ENCODE data around the gene CSDE1. TPM values are rescaled to one million over a fixed set of nuclear protein-coding genes. Genes with fewer than 3 reads are reported as not detected.
"Not testable (repeated sequence)": the region's sequence is repeated elsewhere in the genome, so short reads cannot be mapped to it uniquely, and the experiment has no call there.

CSDE1 gene
- total RNA-seq (2014; rRNA removed; shearing (Covaris generic)) = 771 and 913 TPM in 2 replicates

DNA sequence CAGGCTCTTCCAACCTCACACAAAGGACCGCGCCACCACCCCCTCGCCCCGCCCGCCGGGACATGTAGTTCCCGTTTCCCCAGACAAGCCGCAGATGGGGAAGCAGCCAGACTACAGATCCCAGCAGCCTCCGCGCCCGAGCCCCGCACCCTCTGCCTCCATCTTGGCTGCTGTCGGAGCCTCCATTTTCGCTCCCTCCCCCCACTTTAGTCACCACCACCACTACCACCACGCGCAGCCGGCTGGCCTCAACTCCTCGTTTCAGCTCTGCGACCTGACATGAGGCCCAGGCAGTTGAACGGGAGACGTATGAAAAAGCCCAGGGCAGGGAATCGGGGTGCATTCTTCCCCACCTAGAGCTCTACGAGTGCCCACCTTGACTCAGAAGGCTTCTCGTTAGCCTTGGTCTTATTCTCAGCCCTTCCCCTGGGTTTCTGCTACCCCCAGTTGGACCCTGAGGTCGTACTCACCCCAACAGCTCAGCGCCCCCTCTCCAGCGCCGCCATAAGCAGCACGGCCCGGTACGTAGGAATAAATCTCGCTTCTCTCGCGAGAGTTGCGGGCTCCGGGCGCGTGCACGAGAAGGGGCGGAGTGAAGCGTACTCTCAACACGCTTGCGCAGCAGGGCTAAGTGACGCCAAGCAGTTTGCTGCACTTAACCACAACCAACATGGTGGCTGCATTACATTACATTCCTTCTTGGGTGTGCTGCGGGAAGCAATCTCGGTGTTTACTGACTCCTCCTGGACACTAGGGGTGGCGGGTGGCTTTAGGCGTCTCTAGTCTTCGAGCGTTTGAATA, at the start of gene CSDE1:
Gene CSDE1, minus strand, starts transcription at position 530 of the 801 bp plus-strand sequence. CDS start 18,094 bp downstream, outside the sequence.
- peaks cover 22% of the 10 kb centered on the region for H3K4me1 ChIP-seq (replicated peaks)
- peak within 1 kb of the TSS; percentile 95 for H3K4me3 ChIP-seq
- DNase-seq (ENCODE audit: low read depth in 1 of 2, low spot score in 2 of 2) = peak; percentile 95 to 98
- H3K9me3 ChIP-seq (replicated peaks) = no peaks in the 10 kb centered on the region
- H3K27ac ChIP-seq = peak within 1 kb of the TSS; percentile 99
- H3K36me3 ChIP-seq = peaks cover 33% of the 10 kb centered on the region
- no peaks in the 10 kb centered on the region; the same call in 1 of the 2 replicates for H3K27me3 ChIP-seq (replicated peaks)

DNA sequence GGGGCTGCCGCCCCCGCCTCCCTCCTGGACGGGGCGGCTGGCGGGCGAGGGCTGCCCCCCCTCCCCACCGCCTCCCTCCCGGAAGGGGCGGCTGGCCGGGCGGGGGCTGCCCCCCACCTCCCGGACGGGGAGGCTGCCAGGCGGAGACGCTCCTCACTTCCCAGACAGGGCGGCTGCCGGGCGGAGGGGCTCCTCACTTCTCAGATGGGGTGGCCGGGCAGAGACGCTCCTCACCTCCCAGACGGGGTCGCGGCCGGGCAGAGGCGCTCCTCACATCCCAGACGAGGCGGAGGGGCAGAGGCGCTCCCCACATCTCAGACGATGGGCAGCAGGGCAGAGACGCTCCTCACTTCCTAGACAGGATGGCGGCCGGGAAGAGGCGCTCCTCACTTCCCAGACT, 46.7 kb upstream of the CSDE1 start:
- H3K4me3 ChIP-seq; H3K27ac ChIP-seq; H3K4me1 ChIP-seq (replicated peaks); H3K36me3 ChIP-seq; DNase-seq (ENCODE audit: low read depth in 1 of 2, low spot score in 2 of 2); H3K9me3 ChIP-seq (replicated peaks); H3K27me3 ChIP-seq (replicated peaks): not testable (repeated sequence)

GRCh38 chr1:114803001-114803400, 45.2 kb upstream of the CSDE1 start:
- Histone ChIP-seq H3K27ac (no peak overlapping the region), H3K4me1 (replicated peaks) (no peaks in the 10 kb centered on the region), H3K36me3 (no peaks in the 10 kb centered on the region), H3K9me3 (replicated peaks) (no peaks in the 10 kb centered on the region), H3K4me3 (no peak overlapping the region), H3K27me3 (replicated peaks) (no peaks in the 10 kb centered on the region)
- no peak for DNase-seq (ENCODE audit: low read depth in 1 of 2, low spot score in 2 of 2)

- peaks cover 10% of the 10 kb centered on the region; the same call in 1 of the 2 replicates for H3K27me3 ChIP-seq (replicated peaks)
- H3K9me3 ChIP-seq (replicated peaks) = no peaks in the 10 kb centered on the region
- no peaks in the 10 kb centered on the region for H3K36me3 ChIP-seq
- no peak overlapping the region for H3K27ac ChIP-seq
- no peaks in the 10 kb centered on the region for H3K4me1 ChIP-seq (replicated peaks)
- H3K4me3 ChIP-seq = no peak overlapping the region
- no peak for DNase-seq (ENCODE audit: low read depth in 1 of 2, low spot score in 2 of 2)
Observed at GRCh38 chr1:114794038-114794437, 36.3 kb upstream of the CSDE1 start.

- H3K27ac ChIP-seq; DNase-seq (ENCODE audit: low read depth in 1 of 2, low spot score in 2 of 2); H3K36me3 ChIP-seq; H3K4me1 ChIP-seq (replicated peaks); H3K9me3 ChIP-seq (replicated peaks); H3K27me3 ChIP-seq (replicated peaks); H3K4me3 ChIP-seq: not testable (repeated sequence)
Observed at GRCh38 chr1:114790581-114790980, 32.8 kb upstream of the CSDE1 start.

- not testable (repeated sequence) for H3K9me3 ChIP-seq (replicated peaks); H3K27ac ChIP-seq; H3K4me3 ChIP-seq; H3K36me3 ChIP-seq; H3K4me1 ChIP-seq (replicated peaks); DNase-seq (ENCODE audit: low read depth in 1 of 2, low spot score in 2 of 2); H3K27me3 ChIP-seq (replicated peaks)
Observed at GRCh38 chr1:114786440-114786839, 28.7 kb upstream of the CSDE1 start.

DNA sequence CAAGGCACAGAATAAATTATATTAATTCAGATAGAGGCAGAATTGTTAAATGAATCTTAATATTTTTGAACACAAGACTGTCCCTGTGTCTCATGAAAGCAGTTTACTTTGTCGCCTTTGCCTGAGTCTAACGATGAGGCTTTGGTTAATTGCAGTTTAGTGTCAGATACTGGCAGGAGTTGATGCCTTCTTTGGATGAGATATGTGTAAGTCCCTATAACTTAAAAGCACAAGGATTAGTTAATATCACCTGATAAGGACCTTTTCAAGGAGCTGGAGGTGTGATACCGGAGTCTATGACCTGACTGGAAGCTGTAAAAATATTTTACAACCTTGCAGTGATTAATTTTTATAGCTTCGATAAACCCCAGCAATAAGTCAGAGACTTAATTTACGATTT, 24.7 kb upstream of the CSDE1 start:
- Histone ChIP-seq H3K27me3 (replicated peaks) (no peaks in the 10 kb centered on the region; the same call in 1 of the 2 replicates), H3K4me1 (replicated peaks) (no peaks in the 10 kb centered on the region), H3K4me3 (no peak overlapping the region), H3K36me3 (peaks cover 20% of the 10 kb centered on the region), H3K27ac (no peak overlapping the region), H3K9me3 (replicated peaks) (no peaks in the 10 kb centered on the region)
- DNase-seq (ENCODE audit: low read depth in 1 of 2, low spot score in 2 of 2) = no peak

- DNase-seq (ENCODE audit: low read depth in 1 of 2, low spot score in 2 of 2) = peak; percentile 79 to 92
- Histone ChIP-seq H3K27ac (peak within 1 kb of the TSS; percentile 55), H3K4me3 (peak within 1 kb of the TSS; percentile 64), H3K27me3 (replicated peaks) (no peaks in the 10 kb centered on the region; the same call in 1 of the 2 replicates), H3K4me1 (replicated peaks) (no peaks in the 10 kb centered on the region), H3K36me3 (peaks cover 36% of the 10 kb centered on the region), H3K9me3 (replicated peaks) (no peaks in the 10 kb centered on the region)
Observed at GRCh38 chr1:114780344-114781226, 22.8 kb upstream of the CSDE1 start, which contains the start of gene SIKE1. SIKE1 (minus strand) TSS chr1:114780685; CDS start chr1:114780607, 78 bp downstream.

GRCh38 chr1:114779722-114780121, 21.9 kb upstream of the CSDE1 start:
- Histone ChIP-seq H3K36me3 (peaks cover 45% of the 10 kb centered on the region), H3K9me3 (replicated peaks) (no peaks in the 10 kb centered on the region), H3K27ac (no peak overlapping the region), H3K4me3 (peak overlapping the region; percentile 64), H3K27me3 (replicated peaks) (no peaks in the 10 kb centered on the region; the same call in 1 of the 2 replicates), H3K4me1 (replicated peaks) (no peaks in the 10 kb centered on the region)
- DNase-seq (ENCODE audit: low read depth in 1 of 2, low spot score in 2 of 2) = no peak

DNA sequence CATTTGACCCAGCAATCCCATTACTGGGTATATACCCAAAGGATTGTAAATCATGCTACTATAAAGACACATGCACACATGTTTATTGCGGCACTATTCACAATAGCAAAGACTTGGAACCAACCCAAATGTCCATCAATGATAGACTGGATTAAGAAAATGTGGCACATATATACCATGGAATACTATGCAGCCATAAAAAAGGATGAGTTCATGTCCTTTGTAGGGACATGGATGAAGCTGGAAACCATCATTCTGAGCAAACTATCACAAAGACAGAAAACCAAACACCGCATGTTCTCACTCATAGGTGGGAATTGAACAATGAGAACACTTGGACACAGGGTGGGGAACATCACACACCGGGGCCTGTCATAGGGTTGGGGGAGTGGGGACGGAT, 18.9 kb upstream of the CSDE1 start:
- DNase-seq (ENCODE audit: low read depth in 1 of 2, low spot score in 2 of 2); H3K4me3 ChIP-seq; H3K4me1 ChIP-seq (replicated peaks); H3K27ac ChIP-seq; H3K9me3 ChIP-seq (replicated peaks); H3K27me3 ChIP-seq (replicated peaks): not testable (repeated sequence)
- H3K36me3 ChIP-seq = peaks cover 62% of the 10 kb centered on the region

DNA sequence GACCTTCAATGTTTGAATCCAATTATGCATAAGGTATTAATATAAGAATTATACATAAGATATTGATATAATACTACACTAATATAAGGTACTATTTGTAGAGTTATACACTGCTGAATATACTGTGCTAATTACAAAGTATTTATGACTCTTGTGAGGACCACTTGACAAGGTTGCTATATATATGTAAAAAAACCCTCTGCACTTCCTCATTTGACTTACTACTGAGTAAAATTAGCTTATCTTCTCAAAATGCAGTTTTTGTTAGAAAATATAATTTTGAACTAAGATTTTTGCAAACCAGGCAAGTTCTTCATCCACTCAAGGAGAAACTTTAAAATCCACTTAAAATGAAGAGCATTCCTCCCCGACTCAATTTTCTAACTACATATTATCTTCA, 14.2 kb upstream of the CSDE1 start:
- H3K9me3 ChIP-seq (replicated peaks) = no peaks in the 10 kb centered on the region
- DNase-seq (ENCODE audit: low read depth in 1 of 2, low spot score in 2 of 2) = no peak
- peaks cover 47% of the 10 kb centered on the region for H3K36me3 ChIP-seq
- H3K4me1 ChIP-seq (replicated peaks) = no peaks in the 10 kb centered on the region
- H3K27me3 ChIP-seq (replicated peaks) = no peaks in the 10 kb centered on the region
- H3K4me3 ChIP-seq = no peak overlapping the region
- no peak overlapping the region for H3K27ac ChIP-seq

DNA sequence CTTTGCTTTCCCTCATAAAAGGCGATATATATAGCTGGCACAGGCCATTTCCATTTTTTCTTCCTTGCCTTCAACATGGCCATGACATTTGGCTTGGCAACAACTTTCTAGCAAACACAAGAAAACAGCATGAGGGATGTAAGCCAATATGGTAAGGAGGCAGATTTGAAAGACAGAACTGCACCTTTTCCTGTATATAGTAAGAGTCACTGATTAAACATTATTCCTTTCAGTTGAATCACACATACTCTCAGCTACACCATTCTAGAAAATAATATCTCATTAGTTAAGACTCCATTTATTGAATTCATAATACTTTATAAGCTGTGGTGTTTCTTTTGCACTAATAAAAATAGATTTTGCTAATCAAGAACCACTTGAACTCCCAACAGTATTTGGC, 13.2 kb upstream of the CSDE1 start:
- Histone ChIP-seq H3K27ac (no peak overlapping the region), H3K4me3 (no peak overlapping the region)

DNA sequence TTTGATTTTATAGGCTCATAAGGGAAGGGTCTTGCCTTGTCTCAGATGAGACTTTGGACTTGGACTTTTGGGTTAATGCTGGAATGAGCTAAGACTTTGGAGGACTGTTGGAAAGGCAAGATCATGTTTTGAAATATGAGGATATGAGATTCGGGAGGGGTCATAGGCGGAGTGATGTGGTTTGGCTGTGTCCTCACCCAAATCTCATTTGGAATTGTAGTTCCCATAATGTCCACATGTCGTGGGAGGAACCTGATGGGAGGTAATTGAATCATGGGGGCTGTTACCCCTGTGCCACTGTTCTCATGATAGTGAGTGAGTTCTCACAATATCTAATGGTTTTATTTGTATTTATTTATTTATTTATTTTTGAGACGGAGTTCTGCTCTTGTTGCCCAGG, 6.9 kb upstream of the CSDE1 start:
- Histone ChIP-seq H3K4me1 (replicated peaks) (no peaks in the 10 kb centered on the region), H3K9me3 (replicated peaks) (no peaks in the 10 kb centered on the region; the same call in 1 of the 2 replicates), H3K4me3 (no peak overlapping the region), H3K36me3 (no peaks in the 10 kb centered on the region), H3K27me3 (replicated peaks) (no peaks in the 10 kb centered on the region; the same call in 1 of the 2 replicates), H3K27ac (no peak overlapping the region)
- DNase-seq (ENCODE audit: low read depth in 1 of 2, low spot score in 2 of 2) = no peak

More for the DNA sequence above, 13.2 kb upstream of the CSDE1 start:
- no peak for DNase-seq (ENCODE audit: low read depth in 1 of 2, low spot score in 2 of 2)
- no peaks in the 10 kb centered on the region for H3K4me1 ChIP-seq (replicated peaks)
- peaks cover 40% of the 10 kb centered on the region for H3K36me3 ChIP-seq
- H3K27me3 ChIP-seq (replicated peaks) = no peaks in the 10 kb centered on the region
- no peaks in the 10 kb centered on the region for H3K9me3 ChIP-seq (replicated peaks)
